H9 (cell line): ENCODE data around the gene PRR16. TPM values are rescaled to one million over a fixed set of nuclear protein-coding genes. Genes with fewer than 3 reads are reported as not detected.

Source experiments
- DNase-seq: peaks from one replicate; pipeline ENCODE4 v3.0.0-alpha.2; 2017
- H2AFZ ChIP-seq: one replicate; pipeline ENCODE4 v1.6.1; 2013; ENCODE audit warnings: mild to moderate bottlenecking, low read length, control low read depth, moderate library complexity
- H2AK5ac ChIP-seq: 2 replicates; pipeline ENCODE4 v1.6.1; 2013; ENCODE audit warnings: low read length, control low read depth, mixed read lengths; ENCODE audit not compliant: insufficient read length
- H2BK120ac ChIP-seq: one replicate; pipeline ENCODE4 v1.6.1; 2013; ENCODE audit warnings: low read depth, mild to moderate bottlenecking, low read length, control low read depth, inconsistent platforms; ENCODE audit not compliant: poor library complexity, severe bottlenecking
- H2BK12ac ChIP-seq: 2 replicates; pipeline ENCODE4 v1.6.1; 2013; ENCODE audit warnings: low read length, control low read depth, mixed read lengths, low read depth; ENCODE audit not compliant: insufficient read length
- H2BK15ac ChIP-seq: 2 replicates; pipeline ENCODE4 v1.6.1; 2013; ENCODE audit warnings: low read depth, low read length, control low read depth
- H2BK20ac ChIP-seq: one replicate; pipeline ENCODE4 v1.6.1; 2013; ENCODE audit warnings: low read depth, mild to moderate bottlenecking, low read length, control low read depth, inconsistent platforms; ENCODE audit not compliant: poor library complexity, severe bottlenecking
- H2BK5ac ChIP-seq: 2 replicates; pipeline ENCODE4 v1.6.1; 2013; ENCODE audit warnings: low read length, control low read depth, mixed read lengths; ENCODE audit not compliant: insufficient read length
- H3K14ac ChIP-seq: 2 replicates; pipeline ENCODE4 v1.6.1; 2013; ENCODE audit warnings: low read length, control low read depth; ENCODE audit not compliant: insufficient read depth
- H3K18ac ChIP-seq: 2 replicates; pipeline ENCODE4 v1.6.1; 2013; ENCODE audit warnings: low read depth, mild to moderate bottlenecking, mixed read lengths, low read length, control low read depth; ENCODE audit not compliant: insufficient read length
- H3K23ac ChIP-seq: 2 replicates; pipeline ENCODE4 v1.6.1; 2013; ENCODE audit warnings: low read length, control low read depth, mixed read lengths, low read depth; ENCODE audit not compliant: insufficient read length
- H3K23me2 ChIP-seq: 2 replicates; pipeline ENCODE4 v1.6.1; 2013; ENCODE audit warnings: low read depth, mild to moderate bottlenecking, mixed read lengths, low read length, control low read depth; ENCODE audit not compliant: insufficient read length, poor library complexity, severe bottlenecking
- H3K27ac ChIP-seq: 2 replicates; pipeline ENCODE4 v1.5.1; 2013; ENCODE audit warnings: low read length, control low read depth, mixed read lengths, low read depth; ENCODE audit not compliant: insufficient read length
- H3K27me3 ChIP-seq: 2 replicates; pipeline ENCODE4 v1.6.1; 2013; ENCODE audit warnings: low read length, control low read depth, inconsistent platforms; ENCODE audit not compliant: insufficient read depth
- H3K4ac ChIP-seq: 2 replicates; pipeline ENCODE4 v1.6.1; 2013; ENCODE audit warnings: low read depth, mild to moderate bottlenecking, control low read depth, inconsistent platforms, low read length, moderate library complexity
- H3K4me1 ChIP-seq: 2 replicates; pipeline ENCODE4 v1.6.1; 2013; ENCODE audit warnings: low read length, control low read depth, inconsistent platforms; ENCODE audit not compliant: insufficient read depth
- H3K4me2 ChIP-seq: 2 replicates; pipeline ENCODE4 v1.6.1; 2013; ENCODE audit warnings: low read length, control low read depth, mixed read lengths; ENCODE audit not compliant: insufficient read length, insufficient read depth
- H3K56ac ChIP-seq: 2 replicates; pipeline ENCODE4 v1.6.1; 2013; ENCODE audit warnings: low read depth, mild to moderate bottlenecking, mixed read lengths, low read length, control low read depth; ENCODE audit not compliant: insufficient read length
- H3K79me1 ChIP-seq: 2 replicates; pipeline ENCODE4 v1.6.1; 2013; ENCODE audit warnings: low read depth, mild to moderate bottlenecking, moderate library complexity, low read length, control low read depth, inconsistent platforms; ENCODE audit not compliant: insufficient read depth, poor library complexity, severe bottlenecking
- H3K79me2 ChIP-seq: 2 replicates; pipeline ENCODE4 v1.6.1; 2013; ENCODE audit warnings: low read length, control low read depth, inconsistent platforms; ENCODE audit not compliant: insufficient read depth
- H3K9ac ChIP-seq: 2 replicates; pipeline ENCODE4 v1.6.1; 2013; ENCODE audit warnings: low read length, control low read depth, mixed read lengths; ENCODE audit not compliant: insufficient read length; ENCODE audit errors: extremely low read depth
- H3K9me3 ChIP-seq: one replicate; pipeline ENCODE4 v1.6.1; 2013; ENCODE audit warnings: low read depth, low read length, inconsistent platforms; ENCODE audit not compliant: control insufficient read depth
- H3T11ph ChIP-seq: one replicate; pipeline ENCODE4 v1.6.1; 2013; ENCODE audit warnings: mild to moderate bottlenecking, low read length, control low read depth, inconsistent platforms
- H4K20me1 ChIP-seq: one replicate; pipeline ENCODE4 v1.6.1; 2013; ENCODE audit not compliant: control insufficient read depth, insufficient read length, insufficient read depth
- H4K5ac ChIP-seq: 2 replicates; pipeline ENCODE4 v1.6.1; 2013; ENCODE audit warnings: low read depth, mild to moderate bottlenecking, mixed read lengths, low read length, control low read depth; ENCODE audit not compliant: insufficient read length
- H4K8ac ChIP-seq: replicated peaks from 2 replicates; pipeline ENCODE4 v1.6.1; 2013; ENCODE audit warnings: low read length, control low read depth, mixed read lengths, low read depth; ENCODE audit not compliant: insufficient read length
- H4K91ac ChIP-seq: 2 replicates; pipeline ENCODE4 v1.6.1; 2013; ENCODE audit warnings: low read depth, mild to moderate bottlenecking, moderate library complexity, mixed read lengths, low read length, control low read depth; ENCODE audit not compliant: insufficient read length
- H3K27ac Mint-ChIP-seq, 3 experiments: 2 replicates in 2 of 3; 3 replicates in 1 of 3; pipeline ENCODE4 v1.8.0; 2020 to 2021; ENCODE audit warnings: mixed read lengths in 3 of 3, mild to moderate bottlenecking in 1 of 3, moderate library complexity in 1 of 3
- H3K27me3 Mint-ChIP-seq: 2 replicates; pipeline ENCODE4 v1.8.0; 2021; ENCODE audit warnings: low read depth, mild to moderate bottlenecking, moderate library complexity, mixed read lengths
- H3K36me3 Mint-ChIP-seq, 3 experiments: 2 replicates in 2 of 3; 3 replicates in 1 of 3; pipeline ENCODE4 v1.8.0; 2020 to 2021; ENCODE audit warnings: low read depth in 3 of 3, mixed read lengths in 3 of 3; ENCODE audit not compliant: insufficient read depth in 1 of 3
- H3K4me1 Mint-ChIP-seq, 2 experiments: 2 replicates each; pipeline ENCODE4 v1.8.0; 2020; ENCODE audit warnings: mixed read lengths in 2 of 2
- H3K4me3 Mint-ChIP-seq, 2 experiments: 2 replicates in 1 of 2; 3 replicates in 1 of 2; pipeline ENCODE4 v1.8.0; 2020 to 2021; ENCODE audit warnings: mild to moderate bottlenecking in 2 of 2, mixed read lengths in 2 of 2, moderate library complexity in 1 of 2
- H3K9me3 Mint-ChIP-seq, 2 experiments: 2 replicates in 1 of 2; 3 replicates in 1 of 2; pipeline ENCODE4 v1.8.0; 2020; ENCODE audit warnings: mild to moderate bottlenecking in 2 of 2, mixed read lengths in 2 of 2, moderate library complexity in 1 of 2
- WGBS: extraction: QIAGEN DNeasy Blood & Tissue Kit; methylation state at CpG from one replicate; pipeline ENCODE4 v1.1.7; 2013; ENCODE audit warnings: missing lambda C conversion rate, low lambda C conversion rate, mixed read lengths; ENCODE audit not compliant: insufficient read length; ENCODE audit errors: extremely low coverage; 5-methylcytosine and 5-hydroxymethylcytosine counted together
- total RNA-seq: library from RNA; stranded (reverse); gene quantifications from 2 replicates; pipeline ENCODE4 v1.2.1, GENCODE V29; 2021
- TF ChIP-seq, protein P1 (sequence below): fragments of 200-600 bp; sonication (generic); conservative IDR thresholded peaks from 3 replicates; pipeline ENCODE4 v1.8.0; 2021; ENCODE audit warnings: antibody characterized with exemption, mild to moderate bottlenecking

Gene PRR16
- total RNA-seq, 1 experiment from 2014 or later, result 0.13 TPM

DNA sequence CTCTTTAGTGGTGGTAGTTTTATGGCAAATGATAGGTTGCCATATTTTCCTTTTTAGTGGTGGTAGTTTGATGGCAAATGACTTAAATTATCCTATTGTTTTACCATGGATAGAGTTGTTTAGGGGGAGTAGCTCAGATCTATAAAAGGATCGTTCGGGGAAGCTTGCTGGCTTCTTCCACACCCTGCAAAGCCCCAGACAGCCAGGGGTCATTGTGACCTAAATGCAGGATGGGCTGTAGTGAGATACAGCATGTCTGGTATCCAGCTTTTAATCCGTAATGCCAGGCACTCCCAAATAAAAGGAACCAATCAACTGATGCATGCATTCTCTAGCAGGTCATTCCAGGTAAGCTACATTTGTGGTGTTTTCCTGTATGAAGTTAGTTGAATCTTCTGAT is 67.1 kb downstream of the PRR16 start:
- no peaks in the 10 kb centered on the region for H4K20me1 ChIP-seq
- no peaks in the 10 kb centered on the region for H3K9me3 ChIP-seq
- no peaks in the 10 kb centered on the region for H3K79me1 ChIP-seq
- H3K4me2 ChIP-seq, result no peak overlapping the region
- DNase-seq, result no peak
- Mint-ChIP-seq H3K4me3 (no peak overlapping the region), H3K27ac (no peak overlapping the region), H3K36me3 (no peaks in the 10 kb centered on the region), H3K9me3 (no peaks in the 10 kb centered on the region), H3K4me1 (peaks cover 6 to 13% of the 10 kb centered on the region in 2 experiments), H3K27me3 (no peaks in the 10 kb centered on the region)
- H4K5ac ChIP-seq, result no peak overlapping the region
- H3K14ac ChIP-seq, result no peak overlapping the region
- H2BK120ac ChIP-seq, result no peak overlapping the region
- no peak overlapping the region for H3K9ac ChIP-seq
- no peaks in the 10 kb centered on the region for H3K27me3 ChIP-seq
- H2BK12ac ChIP-seq, result no peak overlapping the region
- H3K4ac ChIP-seq, result no peak overlapping the region
- H3K23ac ChIP-seq, result no peak overlapping the region
- H4K91ac ChIP-seq, result no peak overlapping the region
- H2AK5ac ChIP-seq, result no peak overlapping the region
- WGBS, result no CpG with 5 or more reads among the region's 3 CpGs
- no peak overlapping the region for H2BK20ac ChIP-seq
- TF ChIP-seq, protein P1, sequence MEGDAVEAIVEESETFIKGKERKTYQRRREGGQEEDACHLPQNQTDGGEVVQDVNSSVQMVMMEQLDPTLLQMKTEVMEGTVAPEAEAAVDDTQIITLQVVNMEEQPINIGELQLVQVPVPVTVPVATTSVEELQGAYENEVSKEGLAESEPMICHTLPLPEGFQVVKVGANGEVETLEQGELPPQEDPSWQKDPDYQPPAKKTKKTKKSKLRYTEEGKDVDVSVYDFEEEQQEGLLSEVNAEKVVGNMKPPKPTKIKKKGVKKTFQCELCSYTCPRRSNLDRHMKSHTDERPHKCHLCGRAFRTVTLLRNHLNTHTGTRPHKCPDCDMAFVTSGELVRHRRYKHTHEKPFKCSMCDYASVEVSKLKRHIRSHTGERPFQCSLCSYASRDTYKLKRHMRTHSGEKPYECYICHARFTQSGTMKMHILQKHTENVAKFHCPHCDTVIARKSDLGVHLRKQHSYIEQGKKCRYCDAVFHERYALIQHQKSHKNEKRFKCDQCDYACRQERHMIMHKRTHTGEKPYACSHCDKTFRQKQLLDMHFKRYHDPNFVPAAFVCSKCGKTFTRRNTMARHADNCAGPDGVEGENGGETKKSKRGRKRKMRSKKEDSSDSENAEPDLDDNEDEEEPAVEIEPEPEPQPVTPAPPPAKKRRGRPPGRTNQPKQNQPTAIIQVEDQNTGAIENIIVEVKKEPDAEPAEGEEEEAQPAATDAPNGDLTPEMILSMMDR, result no peak
- H2BK15ac ChIP-seq, result no peak overlapping the region
- no peaks in the 10 kb centered on the region for H3K4me1 ChIP-seq
- no peak overlapping the region for H4K8ac ChIP-seq
- no peaks in the 10 kb centered on the region for H3K79me2 ChIP-seq
- H3T11ph ChIP-seq, result no peak overlapping the region
- H3K23me2 ChIP-seq, result no peaks in the 10 kb centered on the region
- H2BK5ac ChIP-seq, result no peak overlapping the region
- H3K56ac ChIP-seq, result no peak overlapping the region
- no peak overlapping the region for H3K27ac ChIP-seq
- no peak overlapping the region for H3K18ac ChIP-seq
- no peak overlapping the region for H2AFZ ChIP-seq
